HG03342 (cell line): Measurements from ENCODE around the gene TMEM204.

Experiments used
- ATAC-seq: cut with Tn5 transposase; IDR thresholded peaks from one replicate; pipeline ENCODE4 v1.9.1; 2021; ENCODE audit warnings: mild to moderate bottlenecking, moderate library complexity; ENCODE audit not compliant: unreplicated experiment

The TMEM204 gene

GRCh38 chr16:1533443-1533951 is at the start of gene TMEM204:
TMEM204 (plus strand) TSS chr16:1533666; CDS start chr16:1534276, 610 bp downstream.
- no peak for ATAC-seq

- ATAC-seq, result no peak
Observed at GRCh38 chr16:1485847-1486496, 47.5 kb upstream of the TMEM204 start.

DNA sequence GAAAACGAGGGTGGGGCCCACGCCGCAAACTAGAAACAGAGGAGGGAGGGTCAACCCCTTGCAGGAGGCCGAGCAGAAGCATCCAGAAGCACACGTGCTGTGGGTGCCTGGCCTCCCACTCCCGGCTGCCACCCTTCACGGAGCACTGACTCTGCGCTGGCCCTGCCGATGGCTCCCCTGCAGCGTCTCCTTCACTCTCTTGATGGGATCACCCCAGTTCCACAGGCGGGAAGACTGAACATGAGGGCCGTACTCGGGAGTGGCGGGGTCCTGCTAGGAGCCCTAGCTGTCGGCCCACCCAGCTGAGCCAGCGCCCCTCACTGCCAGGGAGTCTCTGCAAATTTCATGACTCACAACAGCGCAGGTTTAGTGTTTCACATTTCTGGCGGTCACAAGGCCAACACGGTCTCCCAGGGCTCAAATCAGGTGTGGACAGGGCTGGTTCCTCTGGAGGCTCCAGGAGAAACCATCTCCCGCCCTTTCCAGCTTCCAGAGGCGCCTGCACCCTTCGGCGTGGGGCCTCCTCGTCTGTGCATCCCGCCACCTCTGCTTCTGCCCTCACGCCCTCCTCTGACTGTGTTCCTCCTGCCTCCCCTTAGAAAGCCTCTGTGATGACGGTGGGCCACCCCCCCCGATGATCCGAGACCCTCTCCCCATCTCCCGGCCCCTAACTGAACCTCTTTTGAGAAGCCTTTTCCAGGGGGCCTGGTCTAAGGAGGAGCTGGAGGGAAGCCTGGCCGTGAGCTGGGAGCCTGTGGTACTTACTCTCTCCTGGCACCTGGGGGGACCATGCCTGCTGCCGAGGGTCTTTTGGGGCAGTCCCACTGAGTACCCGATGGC is 46.7 kb upstream of the TMEM204 start:
- no peak for ATAC-seq

DNA sequence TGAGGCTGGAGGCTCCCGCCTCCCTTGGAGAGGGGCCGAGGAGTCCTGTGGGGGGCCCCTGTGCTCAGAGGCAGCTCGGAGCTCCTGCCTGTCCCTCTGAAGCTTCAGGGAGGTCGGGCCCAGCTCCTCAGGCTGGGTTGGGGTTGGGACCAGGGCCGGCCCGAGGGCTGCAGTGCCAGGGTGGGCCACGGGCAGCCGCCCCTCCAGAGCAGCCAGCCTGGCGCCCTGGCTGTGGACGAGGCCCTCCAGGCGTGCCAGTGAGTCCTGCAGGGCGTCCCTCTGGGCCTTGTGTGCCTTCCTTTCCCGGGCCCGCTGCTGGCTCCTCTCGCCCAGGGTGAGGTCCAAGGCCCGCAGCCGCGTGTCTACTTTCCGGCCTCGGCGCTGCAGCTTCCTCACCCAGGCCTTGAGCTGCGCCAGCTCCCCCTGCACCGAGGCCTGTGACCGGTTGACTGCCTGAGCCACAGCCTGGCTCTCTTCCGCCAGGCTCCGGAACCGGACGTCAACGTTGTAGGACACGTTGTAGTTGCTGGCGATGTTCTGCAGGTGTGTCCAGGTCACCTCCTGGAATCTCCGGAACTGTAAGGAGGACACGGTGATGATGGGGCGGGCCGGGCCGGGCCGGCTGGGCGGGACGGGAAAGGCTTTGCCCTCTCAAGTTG is 45.9 kb upstream of the TMEM204 start:
- no peak for ATAC-seq

- ATAC-seq, result no peak
Observed at GRCh38 chr16:1488054-1488601, 45.3 kb upstream of the TMEM204 start.

- no peak for ATAC-seq
Observed at GRCh38 chr16:1488619-1489018, 44.8 kb upstream of the TMEM204 start, which contains the start of gene PTX4. PTX4 (minus strand) TSS chr16:1488944; CDS start chr16:1488909, 35 bp downstream.

DNA sequence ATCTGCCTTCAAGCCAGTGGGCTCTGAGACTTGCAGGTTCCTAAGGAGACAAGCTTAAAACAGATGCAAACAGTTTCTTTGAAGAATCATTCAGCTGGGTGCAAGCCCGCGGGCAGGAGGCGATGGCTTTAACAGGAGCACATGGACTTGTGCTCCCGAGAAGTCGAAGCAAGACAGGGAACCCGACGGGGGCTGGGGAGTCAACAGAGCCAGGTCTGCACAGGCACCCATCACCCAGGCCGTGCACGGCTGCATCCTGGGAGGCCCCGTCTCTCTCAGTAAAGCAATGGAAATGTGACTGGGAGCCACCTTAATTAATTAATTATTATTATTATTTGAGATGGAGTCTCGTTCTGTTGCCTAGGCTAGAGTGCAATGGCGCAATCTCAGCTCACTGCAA is 44.4 kb upstream of the TMEM204 start:
- no peak for ATAC-seq

DNA sequence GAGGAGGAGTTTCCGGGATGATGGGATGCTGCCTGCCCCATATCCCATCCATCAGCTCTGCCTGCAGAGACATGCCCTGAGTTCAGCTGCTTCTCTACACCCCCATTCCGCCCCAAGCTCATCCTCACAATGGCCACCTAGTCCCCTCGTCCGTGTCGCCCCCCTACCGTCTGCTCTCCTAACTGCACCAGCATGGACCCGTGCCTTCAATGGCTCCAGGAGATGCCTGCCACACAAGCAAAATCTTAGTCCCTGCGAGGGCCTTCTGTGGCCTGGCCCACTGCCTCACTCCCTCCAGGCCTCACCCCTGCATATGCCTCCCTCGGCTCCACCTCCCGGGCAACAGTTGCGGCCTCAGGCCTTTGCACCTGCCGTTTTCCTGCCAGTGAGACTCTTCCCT is 42.1 kb upstream of the TMEM204 start:
- no peak for ATAC-seq

GRCh38 chr16:1492082-1492922 is 41.2 kb upstream of the TMEM204 start:
- no peak for ATAC-seq

DNA sequence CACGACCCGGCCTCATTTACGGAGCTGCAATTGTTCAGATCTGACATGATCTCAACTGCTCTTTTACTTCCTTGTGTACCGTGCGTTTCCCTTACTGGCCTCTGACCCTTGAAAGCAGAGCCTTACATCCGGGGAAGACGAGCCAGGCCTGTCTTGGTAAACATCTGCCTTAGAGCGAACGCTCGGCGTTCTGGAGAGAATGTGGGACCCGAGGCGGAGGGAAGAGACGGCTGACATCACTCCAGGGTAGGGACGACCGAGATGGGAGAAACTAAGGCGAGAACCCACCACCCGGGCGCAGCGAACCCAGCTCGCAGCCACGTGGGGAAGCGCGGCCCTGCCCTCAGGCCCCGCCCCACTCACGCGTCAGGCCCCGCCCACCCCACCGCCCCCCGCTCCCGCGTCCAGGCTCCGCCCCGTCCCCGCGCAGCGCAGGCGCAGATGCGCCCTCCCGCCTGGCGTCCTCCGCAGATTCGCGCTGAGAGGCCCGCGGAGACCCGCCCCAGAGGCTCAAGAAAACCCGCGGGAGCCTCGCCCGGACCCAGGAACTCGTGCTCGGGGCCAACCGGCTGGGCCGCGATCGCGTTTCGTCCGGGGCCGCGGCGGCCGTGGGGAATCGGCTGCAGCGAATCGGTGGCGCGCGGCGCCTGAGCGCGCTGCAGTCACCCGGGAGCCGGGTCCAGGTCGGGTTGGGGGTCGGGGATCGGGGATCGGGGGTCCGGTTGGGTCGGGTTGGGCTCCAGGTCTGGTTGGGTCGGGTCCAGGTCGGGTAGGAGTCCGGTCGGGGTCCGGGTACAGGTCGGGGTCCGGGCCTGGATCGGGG is 40.3 kb upstream of the TMEM204 start, which contains the start of gene TELO2:
TELO2 (plus strand) TSS at position 438 of the 823 bp plus-strand sequence. CDS start 922 bp downstream, outside the sequence.
- ATAC-seq, result peak; percentile 68

- ATAC-seq, result no peak
Observed at GRCh38 chr16:1493746-1494094, 39.7 kb upstream of the TMEM204 start.

DNA sequence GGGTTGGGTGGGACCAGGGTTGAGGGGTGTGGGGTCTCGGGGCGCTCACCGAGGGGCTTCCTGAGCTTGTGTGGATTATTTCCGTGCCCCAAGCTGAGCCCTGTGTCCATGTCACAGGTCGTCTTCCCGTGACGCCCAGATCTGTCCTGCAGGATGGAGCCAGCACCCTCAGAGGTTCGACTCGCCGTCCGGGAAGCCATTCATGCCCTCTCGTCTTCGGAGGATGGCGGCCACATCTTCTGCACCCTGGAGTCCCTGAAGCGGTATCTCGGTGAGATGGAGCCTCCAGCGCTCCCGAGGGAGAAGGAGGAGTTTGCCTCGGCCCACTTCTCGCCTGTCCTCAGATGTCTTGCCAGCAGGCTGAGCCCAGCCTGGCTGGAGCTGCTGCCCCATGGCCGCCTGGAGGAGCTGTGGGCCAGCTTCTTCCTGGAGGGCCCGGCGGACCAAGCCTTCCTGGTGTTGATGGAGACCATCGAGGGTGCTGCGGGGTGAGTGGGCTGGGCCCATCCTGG is 39.3 kb upstream of the TMEM204 start:
- no peak for ATAC-seq

DNA sequence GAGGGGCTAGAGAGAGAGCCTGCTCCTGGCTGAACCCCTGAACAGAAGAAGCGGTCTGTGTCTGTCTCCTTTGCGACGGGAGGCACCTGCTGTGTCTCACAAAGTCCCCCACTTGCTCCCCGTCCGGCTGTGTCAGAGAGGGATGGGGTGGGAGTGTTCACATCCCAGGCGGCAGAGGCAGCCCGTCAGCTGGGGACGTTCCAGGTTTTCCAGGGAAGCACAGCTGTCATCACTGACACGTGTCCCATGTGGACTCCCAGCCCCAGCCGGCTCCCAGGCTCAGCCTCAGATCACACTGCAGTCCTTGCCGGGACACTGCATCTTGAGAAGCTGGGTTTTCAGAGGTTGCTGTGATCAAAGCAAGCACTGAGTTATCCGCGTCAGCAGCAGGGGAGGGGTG is 38.8 kb upstream of the TMEM204 start:
- ATAC-seq, result no peak

DNA sequence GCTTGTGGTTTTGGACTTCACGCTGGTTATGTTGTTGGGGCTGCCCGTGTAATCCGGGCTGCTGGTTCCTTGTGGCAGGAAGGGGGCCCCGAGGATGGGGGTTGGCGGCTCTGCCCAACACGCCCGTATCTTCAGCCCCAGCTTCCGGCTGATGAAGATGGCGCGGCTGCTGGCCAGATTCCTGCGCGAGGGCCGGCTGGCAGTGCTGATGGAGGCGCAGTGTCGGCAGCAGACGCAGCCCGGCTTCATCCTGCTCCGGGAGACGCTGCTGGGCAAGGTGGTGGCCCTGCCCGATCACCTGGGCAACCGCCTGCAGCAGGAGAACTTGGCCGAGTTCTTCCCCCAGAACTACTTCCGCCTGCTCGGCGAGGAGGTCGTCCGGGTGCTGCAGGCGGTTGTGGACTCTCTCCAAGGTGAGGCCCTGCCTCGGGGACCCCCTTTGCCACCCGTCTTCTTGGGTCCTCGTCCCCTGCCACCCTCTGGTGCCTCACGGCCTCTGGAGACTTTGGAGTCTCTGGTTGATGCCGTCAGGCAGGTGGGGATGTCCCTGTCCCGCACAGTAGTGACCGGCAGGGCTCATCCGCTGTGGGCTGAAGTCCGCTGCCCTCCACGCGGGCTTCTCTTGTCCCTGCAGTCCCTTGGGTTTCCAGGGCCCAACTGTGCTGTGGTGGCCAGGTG is 38.1 kb upstream of the TMEM204 start:
- no peak for ATAC-seq

GRCh38 chr16:1495889-1496262 is 37.6 kb upstream of the TMEM204 start:
- ATAC-seq, result no peak

- ATAC-seq, result no peak
Observed at GRCh38 chr16:1496464-1496863, 37.0 kb upstream of the TMEM204 start.

GRCh38 chr16:1497014-1497598 is 36.4 kb upstream of the TMEM204 start:
- no peak for ATAC-seq
